A549 (cell line): Measurements from ENCODE around the gene PEPD. TPM values are rescaled to one million over a fixed set of nuclear protein-coding genes. Genes with fewer than 3 reads are reported as not detected.

ENCODE experiments used
- ATAC-seq, 2 experiments: fragments of 200-7000 bp in 1 of 2; fragments of >200 bp in 1 of 2; cut with Nextera tagmentation in 1 of 2; cut with Tn5 transposase in 1 of 2; 3 replicates each; pipeline versions ENCODE4 v1.8.0 to v1.9.1; 2018 to 2020; ENCODE audit warnings: mild to moderate bottlenecking in 1 of 2, moderate library complexity in 1 of 2
- CTCF ChIA-PET: fragments of 300-600 bp; sonication (Branson Sonifier 250); formaldehyde crosslinking; extraction: SDS; loops from one replicate; lab custom pipeline; 2021; ENCODE audit warnings: antibody characterized with exemption, inconsistent platforms; lab: Yijun Ruan, JAX
- POLR2A ChIA-PET: fragments of 350-600 bp; formaldehyde crosslinking; extraction: SDS; loops from one replicate; lab custom pipeline; 2021; ENCODE audit warnings: antibody characterized with exemption, inconsistent platforms; lab: Yijun Ruan, JAX
- DNase-seq, 2 experiments: peaks; one replicate each; pipeline versions ENCODE4 v3.0.0 to v3.0.0-alpha.2; 2011 to 2016; ENCODE audit warnings: low read depth in 1 of 2, low spot score in 1 of 2
- FAIRE-seq: peaks from 2 replicates; lab custom pipeline; 2011; peaks lifted over from hg19 to GRCh38; lab: Jason Lieb, UNC
- H3K27ac ChIP-seq, 2 experiments: fragments of >200 bp; sonication (Bioruptor Twin); formaldehyde crosslinking; 3 replicates each; pipeline ENCODE4 v1.5.1; 2016 to 2017
- H3K4me1 ChIP-seq: fragments of >200 bp; sonication (Bioruptor Twin); formaldehyde crosslinking; 3 replicates; pipeline ENCODE4 v1.6.1; 2016
- H3K4me2 ChIP-seq: fragments of >200 bp; sonication (Bioruptor Twin); formaldehyde crosslinking; 3 replicates; pipeline ENCODE4 v1.6.1; 2016
- H3K4me3 ChIP-seq: fragments of >200 bp; sonication (Bioruptor Twin); formaldehyde crosslinking; 3 replicates; pipeline ENCODE4 v1.5.1; 2016
- H3K9me3 ChIP-seq: fragments of >200 bp; sonication (Bioruptor Twin); formaldehyde crosslinking; 3 replicates; pipeline ENCODE4 v1.6.1; 2016
- BCL3 ChIP-seq: fragments of >200 bp; sonication (Bioruptor Twin); formaldehyde crosslinking; IDR thresholded peaks from 3 replicates; pipeline ENCODE4 v1.6.1; 2016
- CTCF ChIP-seq: fragments of >200 bp; sonication (Bioruptor Twin); formaldehyde crosslinking; IDR thresholded peaks from 3 replicates; pipeline ENCODE4 v1.5.1; 2016
- FOSL2 ChIP-seq, 2 experiments: fragments of 450-650 bp in 1 of 2; fragments of >200 bp in 1 of 2; sonication (Bioruptor Twin) in 1 of 2; formaldehyde crosslinking; IDR thresholded peaks; 2 replicates each; pipeline versions ENCODE4 v1.5.0 to v1.6.1; 2016 to 2020; ENCODE audit warnings: mild to moderate bottlenecking in 1 of 2, moderate library complexity in 1 of 2
- FOXS1 ChIP-seq: fragments of 250-450 bp; sonication (Bioruptor Pico); IDR thresholded peaks from 2 replicates; pipeline ENCODE4 v1.5.0; 2020; ENCODE audit warnings: mild to moderate bottlenecking, moderate library complexity
- GATA3 ChIP-seq: IDR thresholded peaks from 2 replicates; pipeline ENCODE4 v1.6.1; 2012; ENCODE audit warnings: borderline replicate concordance
- HDAC2 ChIP-seq: fragments of 200-600 bp; sonication (generic); IDR thresholded peaks from 2 replicates; pipeline ENCODE4 v1.6.1; 2016
- JUN ChIP-seq, 2 experiments: fragments of >200 bp; sonication (Bioruptor Twin); formaldehyde crosslinking; IDR thresholded peaks; 2 replicates in 1 of 2; 3 replicates in 1 of 2; pipeline ENCODE4 v1.6.1; 2016 to 2017
- MAX ChIP-seq: IDR thresholded peaks from 2 replicates; pipeline ENCODE4 v1.6.1; 2012
- MYC ChIP-seq: IDR thresholded peaks from 2 replicates; pipeline ENCODE4 v1.6.1; 2012; ENCODE audit warnings: mild to moderate bottlenecking, inconsistent platforms, low read length, improper control_type of control experiment, borderline replicate concordance
- NR3C1 ChIP-seq: fragments of >200 bp; sonication (Bioruptor Twin); formaldehyde crosslinking; IDR thresholded peaks from 3 replicates; pipeline ENCODE4 v1.6.1; 2017
- PBX3 ChIP-seq: IDR thresholded peaks from 2 replicates; pipeline ENCODE4 v1.6.1; 2012
- PHF8 ChIP-seq: fragments of 200-600 bp; sonication (generic); IDR thresholded peaks from 2 replicates; pipeline ENCODE4 v1.6.1; 2016; ENCODE audit warnings: low read depth, mild to moderate bottlenecking, antibody characterized with exemption, moderate library complexity, borderline replicate concordance
- POLR2A ChIP-seq: IDR thresholded peaks from 2 replicates; pipeline ENCODE4 v1.6.1; 2012; ENCODE audit warnings: mild to moderate bottlenecking, low read length
- POLR2AphosphoS2 ChIP-seq: conservative IDR thresholded peaks from 2 replicates; pipeline ENCODE4 v1.6.1; 2012; ENCODE audit warnings: low read length, improper control_type of control experiment, inconsistent platforms
- RAD21 ChIP-seq, 2 experiments: fragments of >200 bp in 1 of 2; sonication (Bioruptor Twin) in 1 of 2; formaldehyde crosslinking in 1 of 2; IDR thresholded peaks in 1 of 2; conservative IDR thresholded peaks in 1 of 2; 2 replicates in 1 of 2; 3 replicates in 1 of 2; pipeline ENCODE4 v1.6.1; 2012 to 2018; ENCODE audit warnings: inconsistent platforms in 1 of 2
- RNF2 ChIP-seq: fragments of 200-600 bp; sonication (generic); IDR thresholded peaks from 2 replicates; pipeline ENCODE4 v1.6.1; 2016; ENCODE audit warnings: low read depth, mild to moderate bottlenecking, antibody characterized with exemption, moderate library complexity, borderline replicate concordance
- SMC3 ChIP-seq: fragments of >200 bp; sonication (Bioruptor Twin); formaldehyde crosslinking; IDR thresholded peaks from 3 replicates; pipeline ENCODE4 v1.6.1; 2018; ENCODE audit warnings: inconsistent platforms
- USF2 ChIP-seq: fragments of 450-650 bp; IDR thresholded peaks from 2 replicates; pipeline ENCODE4 v1.6.1; 2014; ENCODE audit warnings: antibody characterized with exemption
- ZC3H11A ChIP-seq: fragments of 450-650 bp; IDR thresholded peaks from 2 replicates; pipeline ENCODE4 v1.6.1; 2014; ENCODE audit warnings: antibody characterized with exemption, mild to moderate bottlenecking
- ZFP36 ChIP-seq: fragments of 450-650 bp; IDR thresholded peaks from 2 replicates; pipeline ENCODE4 v1.6.1; 2014; ENCODE audit warnings: borderline replicate concordance; ENCODE audit not compliant: partially characterized antibody
- ZNF302 ChIP-seq: fragments of 250-450 bp; sonication (Bioruptor Pico); IDR thresholded peaks from 2 replicates; pipeline ENCODE4 v1.9.0; 2021; ENCODE audit warnings: inconsistent platforms, mild to moderate bottlenecking, moderate library complexity
- WGBS: methylation state at CpG from one replicate; pipeline ENCODE4 v1.1.6; 2017; ENCODE audit errors: missing lambda C conversion rate; 5-methylcytosine and 5-hydroxymethylcytosine counted together
- polyA plus RNA-seq, 4 experiments: library from polyadenylated mRNA; depleted of rRNA in 3 of 4; stranded (reverse); fragments of >200 nt; fragmentation: RNase III in 1 of 4; extraction: RNeasy Plus Mini Kit Qiagen cat#74134 plus additional on column Dnase treatment in 1 of 4; gene quantifications; 2 replicates in 3 of 4; 3 replicates in 1 of 4; pipeline ENCODE4 v1.2.3, GENCODE V29; 2011 to 2017

Gene PEPD
- polyA plus RNA-seq, 2 of the 4 experiments (the other 2 are of a cell fraction), result 85.5 to 100 TPM

GRCh38 chr19:33375156-33375836 lies 146.3 kb downstream of the PEPD start:
- H3K27ac ChIP-seq, result peak overlapping the region; percentile 92 to 95
- peak overlapping the region; percentile 79 for H3K4me2 ChIP-seq
- peak overlapping the region; percentile 65 for H3K4me3 ChIP-seq
- ChIA-PET CTCF (interaction anchor here (0.5 to 8.0 kb wide), 19 partner anchors 9 to 685 kb away, joined by 3 to 57 read pairs (median 9); partner anchors contain the start of gene CEBPA), POLR2A (interaction anchor here (0.6 to 6.7 kb wide), 5 partner anchors 59 to 198 kb away, joined by 4 to 160 read pairs (median 14); partner anchors contain the start of gene CEBPA)
- ATAC-seq (no peak), FAIRE-seq (no peak), DNase-seq (no peak)
- TF ChIP-seq MYC (no peak), BCL3 (no peak), USF2 (no peak), MAX (no peak), ZFP36 (no peak), FOSL2 (IDR thresholded peaks at IDR 0.05) (no peak), FOSL2 (CRISPR knock-in tag; IDR thresholded peaks at IDR 0.05) (no peak), ZNF302 (CRISPR knock-in tag) (no peak), CTCF (no peak), ZC3H11A (no peak), HDAC2 (no peak), RNF2 (no peak), NR3C1 (no peak), RAD21 (conservative IDR thresholded peaks at IDR 0.05 in 1 of 2, IDR thresholded peaks at IDR 0.05 in 1 of 2) (no peak), PBX3 (no peak), GATA3 (no peak), POLR2AphosphoS2 (no peak), POLR2A (no peak), JUN (IDR thresholded peaks at IDR 0.05) (no peak), SMC3 (no peak), PHF8 (no peak)
- H3K9me3 ChIP-seq, result no peaks in the 10 kb centered on the region
- WGBS, result 76% methylated on average over 9 of the region's 9 CpGs
- H3K4me1 ChIP-seq, result peaks cover 37% of the 10 kb centered on the region

- TF ChIP-seq FOXS1 (CRISPR knock-in tag) (no peak), JUN (IDR thresholded peaks at IDR 0.05) (0 out of 5 replicates have a peak, but pooled peaks of 1 of the 2 experiments have one; percentile 1)
- peak; percentile 29 to 70; a peak in 5 of 6 replicates for ATAC-seq
- H3K9me3 ChIP-seq, result no peaks in the 10 kb centered on the region
- peak overlapping the region; percentile 79 for H3K4me2 ChIP-seq
- DNase-seq, result peak in 1 of 2 experiments; percentile 93
- ChIA-PET CTCF (interaction anchor here (0.6 to 8.0 kb wide), 36 partner anchors 10 to 404 kb away, joined by 3 to 57 read pairs (median 4); partner anchors contain the start of gene CEBPA), POLR2A (interaction anchor here (0.5 to 6.7 kb wide), 28 partner anchors 8 to 868 kb away, joined by 3 to 160 read pairs (median 6); partner anchors contain the start of gene CEBPA)
- no peak for FAIRE-seq
- 9% methylated on average over 18 of the region's 22 CpGs for WGBS
- H3K27ac ChIP-seq, result peak overlapping the region; percentile 92 to 95
- H3K4me1 ChIP-seq, result peaks cover 37% of the 10 kb centered on the region
- H3K4me3 ChIP-seq, result peak overlapping the region; percentile 65
These were observed 147.3 kb downstream of the PEPD start for GRCh38 chr19:33374236-33374714.
